KOPT-K1 (cell line): Measurements from ENCODE around the gene PLA2G6.

ENCODE experiments used
- H3K27ac ChIP-seq: fragments of 200-600 bp; sonication (generic); 2 replicates; pipeline ENCODE4 v1.5.1; 2016; ENCODE audit warnings: antibody characterized with exemption, mild to moderate bottlenecking, low read depth, low read length; ENCODE audit not compliant: poor library complexity, severe bottlenecking
- H3K36me3 ChIP-seq: fragments of 200-600 bp; sonication (generic); 2 replicates; pipeline ENCODE4 v1.5.1; 2017; ENCODE audit warnings: antibody characterized with exemption, mild to moderate bottlenecking, low read length, moderate library complexity; ENCODE audit not compliant: insufficient read depth
- H3K9me3 ChIP-seq: fragments of 200-600 bp; sonication (generic); 2 replicates; pipeline ENCODE4 v1.5.1; 2017; ENCODE audit warnings: antibody characterized with exemption, low read length, mild to moderate bottlenecking; ENCODE audit not compliant: insufficient read depth, poor library complexity, severe bottlenecking

The PLA2G6 gene

GRCh38 chr22:38089474-38089851 lies 92.2 kb downstream of the PLA2G6 start:
- no peaks in the 10 kb centered on the region for H3K9me3 ChIP-seq
- H3K27ac ChIP-seq: no peak overlapping the region
- no peaks in the 10 kb centered on the region for H3K36me3 ChIP-seq

- H3K9me3 ChIP-seq: no peaks in the 10 kb centered on the region
- no peak overlapping the region for H3K27ac ChIP-seq
- H3K36me3 ChIP-seq: no peaks in the 10 kb centered on the region
Measured at GRCh38 chr22:38088629-38089473, 92.8 kb downstream of the PLA2G6 start.

GRCh38 chr22:38087855-38088254 lies 93.8 kb downstream of the PLA2G6 start:
- Histone ChIP-seq H3K36me3 (no peaks in the 10 kb centered on the region), H3K27ac (no peak overlapping the region), H3K9me3 (no peaks in the 10 kb centered on the region)

GRCh38 chr22:38086942-38087341 lies 94.7 kb downstream of the PLA2G6 start:
- Histone ChIP-seq H3K36me3 (no peaks in the 10 kb centered on the region), H3K9me3 (no peaks in the 10 kb centered on the region), H3K27ac (no peak overlapping the region)

- Histone ChIP-seq H3K9me3 (no peaks in the 10 kb centered on the region), H3K36me3 (no peaks in the 10 kb centered on the region), H3K27ac (no peak overlapping the region)
Measured at GRCh38 chr22:38086001-38086845, 95.4 kb downstream of the PLA2G6 start.

GRCh38 chr22:38085501-38085900 lies 96.1 kb downstream of the PLA2G6 start:
- H3K9me3 ChIP-seq: no peaks in the 10 kb centered on the region
- H3K36me3 ChIP-seq: no peaks in the 10 kb centered on the region
- no peak overlapping the region for H3K27ac ChIP-seq

GRCh38 chr22:38085056-38085455 lies 96.6 kb downstream of the PLA2G6 start:
- no peak overlapping the region for H3K27ac ChIP-seq

GRCh38 chr22:38083931-38084631 lies 97.5 kb downstream of the PLA2G6 start, which contains the start of gene SLC16A8:
TSS of gene SLC16A8 (minus strand) at chr22:38084184. CDS start at chr22:38082873, 1,311 bp downstream.
- Histone ChIP-seq H3K27ac (no peak within 1 kb of the TSS), H3K36me3 (no peaks in the 10 kb centered on the region), H3K9me3 (no peaks in the 10 kb centered on the region)

More at GRCh38 chr22:38085056-38085455, 96.6 kb downstream of the PLA2G6 start:
- H3K36me3 ChIP-seq: no peaks in the 10 kb centered on the region
- H3K9me3 ChIP-seq: no peaks in the 10 kb centered on the region

- no peaks in the 10 kb centered on the region for H3K36me3 ChIP-seq
- H3K27ac ChIP-seq: no peak overlapping the region
- no peaks in the 10 kb centered on the region for H3K9me3 ChIP-seq
Measured at GRCh38 chr22:38082986-38083710, 98.5 kb downstream of the PLA2G6 start.

GRCh38 chr22:38081941-38082828 lies 99.4 kb downstream of the PLA2G6 start:
- Histone ChIP-seq H3K9me3 (no peaks in the 10 kb centered on the region), H3K27ac (no peak overlapping the region), H3K36me3 (no peaks in the 10 kb centered on the region)

- Histone ChIP-seq H3K9me3 (no peaks in the 10 kb centered on the region), H3K27ac (no peak overlapping the region), H3K36me3 (no peaks in the 10 kb centered on the region)
Measured at GRCh38 chr22:38081636-38081940, 100.0 kb downstream of the PLA2G6 start.

- Histone ChIP-seq H3K36me3 (no peaks in the 10 kb centered on the region), H3K9me3 (no peaks in the 10 kb centered on the region), H3K27ac (no peak overlapping the region)
Measured at GRCh38 chr22:38080850-38081635, 100.6 kb downstream of the PLA2G6 start.

- H3K9me3 ChIP-seq: no peaks in the 10 kb centered on the region
- H3K36me3 ChIP-seq: no peaks in the 10 kb centered on the region
- no peak overlapping the region for H3K27ac ChIP-seq
Measured at GRCh38 chr22:38080474-38080849, 101.2 kb downstream of the PLA2G6 start.
